NCI-H2227 (cell line): ENCODE results near the gene SUN2.

Source experiments
- DNase-seq: peaks from one replicate; lab custom pipeline; 2025; ENCODE audit not compliant: unreplicated experiment; lab: John Stamatoyannopoulos, UW

Gene SUN2

DNA sequence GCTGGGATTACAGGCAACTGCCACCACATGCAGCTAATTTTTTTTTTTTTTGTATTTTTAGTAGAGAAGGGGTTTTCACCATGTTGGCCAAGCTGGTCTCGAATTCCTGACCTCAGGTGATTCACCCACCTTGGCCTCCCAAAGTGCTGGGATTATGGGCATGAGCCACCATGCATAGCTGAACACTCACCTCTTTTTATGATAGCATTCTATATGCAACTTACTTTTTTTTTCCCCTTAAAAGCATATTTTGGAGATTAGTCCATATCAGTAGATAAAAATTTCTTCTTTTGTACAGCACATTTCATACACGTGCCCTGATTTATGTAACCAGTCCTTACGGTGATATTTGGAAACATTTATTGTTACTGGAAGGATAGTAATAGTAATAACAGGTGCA lies 35.4 kb downstream of the SUN2 start:
- no peak for DNase-seq

DNA sequence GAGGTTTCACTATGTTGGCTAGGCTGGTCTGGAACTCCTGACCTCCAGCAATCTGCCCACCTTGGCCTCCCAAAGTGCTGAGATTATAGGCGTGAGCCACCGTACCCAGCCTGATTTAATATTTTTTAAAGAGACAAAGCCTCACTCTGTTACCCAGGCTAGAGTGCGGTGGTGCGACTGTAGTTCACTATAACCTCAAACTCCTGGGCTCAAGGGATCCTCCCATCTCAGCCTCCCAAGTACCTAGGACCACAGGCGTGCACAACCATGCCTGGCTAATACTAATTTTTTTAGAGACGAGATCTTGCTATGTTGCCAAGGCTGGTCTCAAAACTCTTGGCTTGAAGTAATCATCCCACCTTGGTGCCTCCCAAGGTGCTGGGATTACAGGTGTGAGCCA lies 36.6 kb downstream of the SUN2 start:
- DNase-seq = no peak

DNA sequence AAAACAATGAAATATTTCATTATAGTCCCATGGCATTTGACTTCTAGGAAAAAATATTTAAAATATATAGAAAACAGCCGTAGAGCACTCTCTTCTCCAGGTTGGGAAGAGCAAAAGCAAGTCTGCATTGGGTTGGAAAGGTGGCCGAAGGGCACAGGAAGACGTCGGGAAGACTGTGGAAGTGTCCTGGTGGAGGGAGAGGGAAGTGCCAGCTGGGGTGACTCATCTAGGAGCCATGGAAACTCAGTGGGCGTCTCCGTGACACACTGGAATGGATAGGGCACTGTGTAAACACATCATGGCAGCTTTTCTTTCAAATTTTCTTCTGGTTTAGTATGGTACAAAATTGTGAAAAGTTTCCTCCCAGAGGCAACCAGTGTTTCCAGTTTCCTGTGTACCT lies 37.4 kb downstream of the SUN2 start:
- DNase-seq = peak; percentile 66

DNA sequence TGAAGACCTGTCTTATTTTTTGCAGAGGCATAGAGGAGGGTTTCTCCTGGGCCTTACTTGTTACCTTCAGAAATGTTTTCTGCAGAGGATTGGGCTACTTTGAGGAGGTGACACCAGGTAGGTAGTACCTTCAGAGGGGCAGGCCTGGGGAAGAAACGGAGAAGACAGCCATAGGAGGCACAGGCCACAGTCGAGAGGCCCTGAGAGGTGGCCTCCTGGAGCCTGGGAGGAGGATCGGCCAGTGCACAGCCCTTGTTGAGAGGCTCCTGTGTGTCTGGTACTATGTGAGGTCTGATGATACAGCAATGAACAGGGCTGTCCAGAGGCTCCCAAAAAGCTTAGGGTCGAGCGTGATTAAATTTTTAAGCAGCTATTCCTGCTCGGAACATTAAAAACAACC lies 38.6 kb downstream of the SUN2 start:
- DNase-seq = no peak

DNA sequence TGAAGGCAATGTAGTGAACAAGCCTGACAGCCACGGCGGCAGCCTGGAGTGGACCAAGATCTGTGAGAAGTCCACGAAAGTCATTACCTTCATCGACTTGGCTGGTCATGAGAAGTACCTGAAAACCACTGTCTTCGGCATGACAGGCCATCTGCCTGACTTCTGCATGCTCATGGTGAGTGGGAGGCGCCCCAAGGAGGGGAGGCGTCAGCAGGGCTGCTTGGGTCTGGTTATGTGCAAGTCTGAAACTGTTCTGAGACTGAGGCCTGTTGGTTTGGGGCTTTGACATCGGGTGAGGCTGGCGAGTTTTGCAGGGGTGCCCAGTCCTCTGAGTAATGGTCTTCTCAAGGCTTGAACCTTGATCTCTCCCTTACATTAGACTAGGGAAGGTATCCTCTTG lies 39.0 kb downstream of the SUN2 start:
- no peak for DNase-seq

DNA sequence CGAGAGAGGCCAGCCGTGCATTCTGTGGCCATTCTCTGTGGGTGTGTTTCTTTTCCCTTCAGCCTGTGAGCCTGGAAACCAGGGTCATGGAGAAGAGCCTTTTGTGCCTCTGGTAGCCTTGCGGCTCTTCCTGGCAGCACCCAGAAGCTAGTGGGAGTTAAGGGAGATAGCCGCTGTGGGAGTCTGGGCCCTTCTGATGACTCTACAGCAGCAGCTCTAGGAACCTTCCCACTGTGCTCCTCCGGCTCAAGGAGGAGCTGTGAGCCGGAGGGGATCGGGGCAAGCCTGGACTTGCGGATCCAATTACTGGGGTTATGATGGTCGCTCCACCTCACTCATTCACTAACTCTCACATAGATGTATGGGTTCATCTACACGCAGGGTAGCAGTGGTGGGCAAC lies 39.5 kb downstream of the SUN2 start:
- DNase-seq = no peak

DNA sequence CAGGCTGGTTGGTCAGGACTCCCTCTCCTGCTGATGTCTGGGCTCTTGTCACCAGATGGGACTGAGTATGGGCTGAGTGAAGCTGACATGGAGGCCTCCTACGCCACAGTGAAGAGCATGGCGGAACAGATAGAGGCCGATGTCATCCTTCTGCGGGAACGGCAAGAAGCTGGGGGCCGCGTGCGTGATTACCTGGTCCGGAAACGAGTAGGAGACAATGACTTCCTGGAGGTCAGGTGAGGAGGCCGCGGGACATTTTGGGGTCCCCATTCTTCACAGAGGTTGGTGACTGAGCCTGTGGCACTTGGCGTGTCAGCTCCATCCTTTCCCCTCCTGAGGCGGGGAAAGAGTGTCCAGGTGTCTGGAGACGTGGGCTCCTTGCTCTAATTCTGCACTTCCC lies 39.9 kb downstream of the SUN2 start:
- no peak for DNase-seq

DNA sequence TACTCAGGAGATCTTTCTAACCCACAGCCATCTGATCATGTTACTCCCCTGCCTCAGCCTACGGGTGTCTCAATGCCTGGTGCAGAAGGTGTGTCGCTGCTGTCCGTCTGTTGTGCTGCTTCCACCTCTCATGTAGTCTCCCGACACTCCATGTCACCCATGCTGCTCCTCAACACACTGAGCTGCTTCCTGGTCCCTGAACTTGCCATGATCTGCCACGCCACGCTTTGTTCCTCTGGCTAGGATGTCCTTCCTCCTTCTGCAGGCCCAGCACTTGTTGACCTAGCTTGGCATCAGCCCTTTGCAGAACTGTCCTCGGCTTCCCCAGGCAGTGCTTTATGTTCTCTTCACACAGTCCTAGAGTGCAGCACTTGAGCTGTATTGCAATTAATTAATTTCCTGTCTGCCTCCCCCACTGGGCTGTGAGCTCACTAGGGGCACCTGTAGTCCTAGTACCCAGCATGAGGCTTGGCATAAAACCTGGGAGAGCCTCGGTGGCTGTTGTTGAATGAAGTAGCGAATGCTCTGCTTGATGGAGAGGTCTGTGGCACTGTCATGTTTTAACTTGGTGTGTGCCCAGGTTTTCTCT lies 40.5 kb downstream of the SUN2 start:
- no peak for DNase-seq

DNA sequence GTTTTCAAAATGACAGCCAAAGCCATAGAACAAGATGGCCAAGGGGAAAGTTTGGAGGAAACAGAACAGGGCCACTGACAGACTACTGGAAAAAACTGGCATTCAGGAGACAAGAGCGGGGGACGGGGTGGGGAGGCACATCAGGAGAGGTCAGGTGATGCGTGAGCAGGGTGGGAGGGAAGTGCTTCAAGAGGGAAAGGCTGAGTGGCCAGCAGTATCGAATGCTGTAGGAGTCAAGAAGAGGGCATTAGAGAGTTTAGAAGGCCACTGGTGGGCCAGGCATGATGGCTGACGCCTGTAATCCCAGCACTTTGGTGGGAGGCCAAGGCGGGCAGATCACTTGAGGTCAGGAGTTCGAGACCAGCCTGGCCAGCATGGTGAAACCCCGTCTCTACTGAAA lies 41.9 kb downstream of the SUN2 start:
- no peak for DNase-seq

DNA sequence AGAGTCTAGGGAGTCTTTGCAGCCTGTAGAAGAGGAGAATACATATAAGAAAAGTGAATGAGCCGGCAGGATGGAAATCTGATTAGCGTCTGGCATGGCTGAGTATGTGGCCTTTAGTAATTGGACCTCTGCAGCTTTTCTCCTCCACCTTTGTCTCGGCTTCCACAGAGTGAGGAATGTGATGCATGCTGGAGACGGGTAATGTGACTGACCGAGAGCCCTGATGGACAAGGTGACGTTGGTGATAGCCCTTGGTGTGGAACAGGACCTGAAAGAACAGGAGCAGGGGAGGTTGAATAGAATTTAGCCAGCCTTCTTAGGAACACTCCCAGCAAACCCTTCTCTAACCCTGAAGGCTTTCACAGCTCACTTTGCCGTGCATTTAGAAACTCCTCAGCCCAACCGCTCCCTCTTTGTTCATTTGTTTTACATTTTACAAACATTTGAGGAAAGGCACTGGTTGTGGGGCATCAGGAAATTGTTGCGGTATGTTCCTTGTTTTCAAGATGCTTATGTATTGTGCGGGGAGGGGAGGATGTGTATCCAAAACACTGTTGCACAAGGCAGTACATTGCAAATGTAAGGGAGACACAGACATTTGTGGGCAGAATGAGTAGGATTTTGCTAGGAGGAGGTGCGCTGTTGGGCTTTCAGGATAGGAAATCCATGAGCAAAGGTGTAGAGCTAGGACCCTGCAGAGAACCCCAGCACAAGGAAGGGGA lies 43.2 kb downstream of the SUN2 start:
- DNase-seq = no peak

DNA sequence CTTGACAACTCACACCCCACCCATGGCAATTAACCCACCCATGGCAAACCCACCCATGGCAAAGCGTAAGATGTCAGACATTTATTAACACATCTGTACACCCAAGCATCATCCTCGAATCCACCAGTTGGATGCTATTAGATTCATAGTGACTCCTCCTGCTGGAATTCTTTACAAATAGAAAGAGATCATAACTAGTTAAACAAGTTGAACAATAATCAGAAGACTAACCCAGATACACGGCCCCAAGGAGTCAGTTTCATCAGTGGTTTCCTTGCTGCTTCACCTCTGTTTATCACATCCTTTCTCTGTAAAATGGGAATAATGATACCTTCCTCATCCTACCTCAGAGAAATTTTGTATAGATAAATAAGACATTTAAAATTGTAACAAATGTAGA lies 44.9 kb downstream of the SUN2 start:
- DNase-seq = no peak

DNA sequence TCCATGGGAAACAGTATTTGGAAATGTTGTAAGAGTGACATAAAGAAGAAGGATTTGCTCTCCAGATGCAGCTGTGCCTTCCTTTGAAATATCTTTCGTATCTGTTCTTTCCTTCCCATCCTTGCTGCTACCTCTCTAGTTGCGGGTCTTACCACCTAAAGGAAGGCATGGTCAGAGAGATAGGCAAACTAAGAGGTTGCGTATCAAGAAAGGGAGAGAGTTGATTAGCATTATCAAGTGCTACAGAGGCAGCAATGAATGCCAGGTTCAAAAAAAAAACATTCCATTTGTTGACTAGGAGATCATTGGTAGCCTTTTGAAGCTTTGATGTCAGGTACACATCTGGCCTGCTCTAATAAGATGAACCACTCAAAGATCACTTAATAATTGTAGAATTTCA lies 45.4 kb downstream of the SUN2 start:
- DNase-seq = no peak

DNA sequence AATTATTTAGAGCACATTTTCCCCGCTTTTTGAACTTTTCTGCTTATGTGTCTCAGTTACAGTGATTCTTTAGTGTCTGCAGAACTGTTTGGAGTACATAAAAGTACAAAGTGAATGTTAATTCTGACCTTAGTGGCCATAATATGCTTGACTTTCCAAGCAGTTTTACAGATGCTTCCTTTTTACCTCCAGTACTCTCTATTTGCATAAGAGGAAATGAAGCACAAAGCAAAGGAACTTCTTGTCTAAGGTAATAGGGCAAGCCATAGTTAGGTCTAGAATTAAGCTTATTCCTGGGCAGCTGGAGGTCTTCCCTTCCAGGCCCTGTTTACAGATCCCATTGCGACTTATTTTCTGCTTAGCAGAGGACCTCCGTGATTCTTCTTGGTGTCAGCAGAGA lies 46.5 kb downstream of the SUN2 start:
- DNase-seq = no peak

DNA sequence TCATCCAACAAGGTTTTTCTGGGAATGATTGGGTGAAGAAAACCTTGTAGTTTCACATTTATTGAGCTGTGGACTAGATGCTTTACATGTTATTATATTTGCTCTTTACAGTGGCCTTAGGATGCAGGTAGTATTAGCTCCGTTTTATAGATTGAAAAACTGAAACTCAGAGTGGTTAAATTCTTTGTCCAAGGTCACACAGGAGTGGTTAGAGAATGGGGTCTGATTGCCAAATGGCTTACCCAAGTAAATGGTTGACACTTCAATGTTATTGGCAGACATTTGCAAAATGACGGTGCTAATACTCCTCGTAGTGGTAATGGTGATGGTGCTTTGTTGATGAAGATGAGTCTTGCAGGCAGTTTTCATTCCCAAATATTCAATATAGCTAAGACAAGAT lies 47.8 kb downstream of the SUN2 start:
- DNase-seq = no peak

DNA sequence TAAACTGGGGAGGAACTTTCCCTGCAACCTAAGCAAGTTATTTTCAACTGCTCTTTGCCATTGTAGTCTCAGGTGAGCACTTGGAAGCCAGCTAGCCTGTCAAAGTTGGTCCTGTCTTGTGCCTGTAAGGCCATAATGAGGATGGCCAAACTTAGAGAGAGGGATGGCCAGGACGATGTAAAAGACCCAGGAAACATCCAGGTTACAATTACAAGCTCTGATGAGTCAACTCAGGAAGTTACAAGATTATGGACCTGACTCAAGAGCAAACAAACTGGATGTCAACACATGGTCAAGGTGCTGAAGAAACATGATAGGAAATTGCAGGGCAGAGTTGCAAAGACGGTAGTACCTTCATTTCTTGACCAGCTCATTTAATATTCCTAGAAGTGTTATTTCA lies 48.5 kb downstream of the SUN2 start:
- DNase-seq = no peak

DNA sequence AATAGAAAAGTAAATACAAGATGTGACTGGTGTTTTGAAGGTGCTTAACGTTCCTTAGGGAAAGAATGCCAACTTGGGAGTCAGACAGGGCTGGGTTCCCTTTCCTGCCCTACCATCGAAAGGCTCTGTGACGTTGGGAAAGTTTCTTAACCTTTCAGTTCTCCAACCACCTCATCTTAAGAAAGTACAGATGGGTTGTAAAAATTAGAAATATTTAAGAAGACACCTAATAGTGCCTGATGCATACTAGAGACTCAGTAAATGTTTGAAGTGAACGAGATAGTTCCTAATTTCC lies 49.0 kb downstream of the SUN2 start:
- no peak for DNase-seq

DNA sequence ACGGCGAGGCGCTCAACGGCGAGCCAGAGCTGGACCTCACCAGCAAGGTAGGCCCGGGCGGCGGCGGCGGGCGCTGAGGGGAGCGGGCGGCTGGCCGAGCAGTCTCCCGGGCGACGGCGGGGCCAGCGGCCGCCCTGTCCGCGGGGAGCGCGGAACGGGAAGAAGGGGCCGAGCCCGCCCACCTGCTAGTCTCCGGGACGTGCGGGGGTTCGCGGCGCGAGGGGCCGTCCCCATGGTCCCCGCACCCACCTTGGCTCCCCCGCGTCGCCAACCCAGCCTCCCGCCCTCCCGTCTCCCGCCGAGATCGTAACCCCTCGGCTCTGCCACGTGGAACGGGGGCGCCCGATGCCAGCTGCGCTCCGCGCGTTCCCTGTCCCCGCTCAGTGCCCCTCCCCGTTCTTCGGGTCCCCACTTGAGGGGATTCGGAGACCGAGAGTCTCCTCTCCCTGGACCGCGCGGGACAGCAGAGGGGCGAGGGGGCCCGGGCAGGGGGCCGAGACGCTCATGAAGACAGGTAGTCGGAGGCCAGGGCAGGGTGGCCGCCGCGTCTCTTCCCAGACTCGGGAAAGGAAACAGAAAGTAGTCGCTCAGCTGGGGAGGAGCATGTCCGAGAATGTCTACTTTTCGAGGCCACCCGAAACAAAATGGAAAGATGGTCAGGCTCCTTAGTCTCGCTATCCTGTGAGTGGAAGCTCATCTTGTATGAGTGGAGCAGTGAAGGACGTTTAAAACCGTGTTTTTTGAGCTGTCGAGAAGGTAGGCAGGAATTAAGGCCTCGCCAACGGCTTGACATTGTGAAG lies 49.5 kb downstream of the SUN2 start:
- peak; percentile 50 for DNase-seq

DNA sequence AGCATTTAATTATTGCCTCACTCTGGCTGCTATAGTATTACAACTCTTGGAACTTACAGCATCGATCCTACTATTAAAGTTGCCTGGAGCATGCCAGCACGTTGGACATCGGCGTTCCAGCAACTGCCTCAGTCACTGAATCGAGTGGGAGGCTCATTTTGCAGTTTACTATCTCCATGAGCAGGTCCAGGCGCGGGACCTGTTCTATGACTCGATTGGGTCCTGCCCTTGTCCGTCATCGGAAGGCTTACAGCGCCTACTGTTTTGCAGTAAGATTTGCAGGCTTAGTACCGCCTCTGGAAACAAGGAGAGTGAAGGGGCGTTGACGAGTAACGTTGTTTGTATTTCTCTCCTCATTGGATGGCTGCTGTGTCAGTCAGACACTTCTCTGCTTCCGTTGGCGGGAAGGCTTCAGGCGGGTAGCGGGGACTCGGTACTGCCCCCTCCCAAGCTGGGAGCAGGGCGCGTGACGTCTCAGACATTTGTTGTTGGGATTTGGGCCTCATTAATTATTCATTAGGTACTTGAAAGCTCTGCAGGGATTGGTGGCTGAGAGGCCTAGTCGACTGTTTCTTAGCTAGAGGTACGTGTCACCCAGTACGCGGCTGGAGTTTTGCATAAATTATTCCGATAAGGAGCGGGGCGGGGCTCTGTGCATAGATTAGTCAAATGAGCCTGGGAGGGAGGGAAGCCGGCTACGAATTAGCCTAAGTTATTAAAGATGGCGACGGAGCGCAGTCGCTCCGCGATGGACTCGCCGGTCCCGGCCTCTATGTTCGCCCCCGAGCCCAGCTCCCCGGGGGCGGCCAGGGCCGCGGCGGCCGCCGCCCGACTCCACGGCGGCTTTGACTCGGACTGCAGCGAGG lies 50.3 kb downstream of the SUN2 start, which contains the start of gene GTPBP1:
Gene GTPBP1 (plus strand): TSS at position 710 of the 866 bp plus-strand sequence. CDS start 12 bp downstream, at position 722.
- DNase-seq = peak; percentile 99

DNA sequence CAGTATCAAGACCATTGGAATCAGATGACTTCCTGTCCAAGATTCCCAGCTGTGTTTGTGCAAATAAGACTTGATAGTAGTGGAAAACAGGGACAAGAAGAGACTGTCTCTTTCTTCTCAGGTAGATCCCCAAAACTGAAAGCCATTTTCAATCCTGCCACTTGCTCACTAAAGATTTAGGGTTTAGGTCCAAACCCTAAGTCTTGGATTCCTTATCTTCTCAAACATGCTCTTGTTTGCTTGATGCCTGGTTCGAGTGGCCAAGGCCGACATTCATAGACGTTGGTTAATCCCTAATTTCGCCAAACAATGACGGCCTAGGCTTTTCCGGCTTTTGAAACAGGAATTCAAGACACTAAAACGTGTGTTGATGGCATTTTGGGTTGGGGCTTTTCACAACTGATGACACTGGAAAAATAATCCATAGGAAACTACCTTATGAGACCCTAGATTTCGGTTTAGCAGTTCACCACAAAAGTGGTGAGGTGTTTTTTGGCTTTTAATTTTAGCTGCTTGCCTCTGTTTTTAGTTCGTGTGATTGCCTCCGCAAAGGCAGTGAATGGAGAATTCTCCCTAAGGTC lies 51.1 kb downstream of the SUN2 start:
- peak; percentile 37 for DNase-seq

DNA sequence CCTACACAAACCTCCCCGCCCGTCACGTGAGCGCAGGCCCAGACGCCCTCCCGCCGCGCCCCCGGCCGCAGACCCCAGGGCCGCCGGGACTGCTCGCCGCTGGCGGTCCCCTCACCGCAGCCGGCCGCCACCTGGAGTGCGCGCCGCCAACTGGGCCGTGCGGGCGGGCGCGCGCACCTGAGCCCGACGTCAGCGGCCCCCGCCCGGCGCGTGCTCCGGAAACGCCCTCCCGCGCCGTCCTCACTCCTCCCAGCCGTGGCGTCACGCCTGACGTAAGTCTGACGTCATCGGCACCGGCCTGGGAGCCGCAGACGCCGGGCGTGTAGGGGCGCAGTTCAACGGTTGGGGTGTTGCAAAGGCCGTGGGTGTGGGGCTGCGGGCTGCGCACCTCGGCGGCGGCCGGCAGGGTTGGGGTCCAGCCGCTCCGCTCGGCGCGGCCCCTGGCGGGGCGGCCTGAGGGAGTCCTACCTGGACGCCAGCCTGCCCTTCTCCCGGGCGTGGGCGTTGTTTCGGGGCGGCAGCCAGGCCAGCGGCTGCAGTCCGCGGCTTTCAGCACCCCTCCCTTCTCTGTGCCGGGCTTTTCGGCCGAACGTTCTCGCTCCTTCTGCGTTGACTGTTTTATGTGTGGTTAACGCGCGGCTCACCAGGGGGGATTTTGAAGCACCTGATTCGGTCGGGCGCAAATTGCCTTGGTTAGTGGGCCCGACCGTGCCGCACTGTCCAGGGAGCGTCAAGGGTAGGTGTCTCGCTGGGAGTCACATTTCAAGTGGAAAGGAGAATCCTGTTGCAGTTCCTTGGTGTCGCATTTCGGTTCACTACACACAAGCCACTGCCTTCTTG lies 54.8 kb downstream of the SUN2 start, which contains the start of gene JOSD1:
Gene JOSD1 (minus strand): TSS at position 155 of the 840 bp plus-strand sequence. CDS start 956 bp downstream, outside the sequence.
- peak; percentile 96 for DNase-seq
